Parathyroid adenoma (tissue), 2 donors: Measurements from ENCODE around the gene ALCAM.

Experiments used
- H2AFZ ChIP-seq: fragments of 300-600 bp; sonication (generic); one replicate; pipeline ENCODE4 v1.7.0; 2017; ENCODE audit warnings: antibody characterized with exemption, mild to moderate bottlenecking
- H3K27ac ChIP-seq: fragments of 300-600 bp; sonication (generic); one replicate; pipeline ENCODE4 v1.7.0; 2017
- H3K27me3 ChIP-seq: fragments of 300-600 bp; sonication (generic); one replicate; pipeline ENCODE4 v1.7.0; 2017; ENCODE audit warnings: low read length; ENCODE audit not compliant: control insufficient read depth, insufficient read depth
- H3K36me3 ChIP-seq: fragments of 300-600 bp; sonication (generic); one replicate; pipeline ENCODE4 v1.7.0; 2017; ENCODE audit warnings: low read length; ENCODE audit not compliant: control insufficient read depth, insufficient read depth
- H3K4me1 ChIP-seq: fragments of 300-600 bp; sonication (generic); one replicate; pipeline ENCODE4 v1.7.0; 2017; ENCODE audit warnings: control low read depth
- H3K4me2 ChIP-seq: fragments of 300-600 bp; sonication (generic); one replicate; pipeline ENCODE4 v1.7.0; 2017; ENCODE audit warnings: low read length
- H3K4me3 ChIP-seq: fragments of 300-600 bp; sonication (generic); one replicate; pipeline ENCODE4 v1.7.0; 2017; ENCODE audit warnings: low read depth, low read length
- H3K79me2 ChIP-seq: fragments of 300-600 bp; sonication (generic); one replicate; pipeline ENCODE4 v1.7.0; 2017; ENCODE audit warnings: control low read depth
- H3K9ac ChIP-seq: fragments of 300-600 bp; sonication (generic); one replicate; pipeline ENCODE4 v1.7.0; 2017; ENCODE audit warnings: mild to moderate bottlenecking
- H3K9me3 ChIP-seq: fragments of 300-600 bp; sonication (generic); one replicate; pipeline ENCODE4 v1.7.0; 2017; ENCODE audit warnings: low read length; ENCODE audit not compliant: control insufficient read depth
- CTCF ChIP-seq: fragments of 300-600 bp; sonication (generic); IDR thresholded peaks from one replicate; pipeline ENCODE4 v1.7.0; 2017; ENCODE audit warnings: antibody characterized with exemption, mild to moderate bottlenecking
- donor health status: primary hyperparathyroidism.

ALCAM gene

GRCh38 chr3:105359098-105359762 is 7.5 kb upstream of the ALCAM start:
- Histone ChIP-seq H3K27ac (no peak overlapping the region), H3K4me2 (no peak overlapping the region), H2AFZ (no peak overlapping the region), H3K9me3 (no peaks in the 10 kb centered on the region), H3K27me3 (no peaks in the 10 kb centered on the region), H3K4me1 (no peaks in the 10 kb centered on the region), H3K36me3 (no peaks in the 10 kb centered on the region), H3K79me2 (no peaks in the 10 kb centered on the region), H3K9ac (no peak overlapping the region), H3K4me3 (no peak overlapping the region)
- TF ChIP-seq CTCF, result no peak

- no peak for TF ChIP-seq CTCF
- no peaks in the 10 kb centered on the region for H3K4me1 ChIP-seq
- no peaks in the 10 kb centered on the region for H3K9me3 ChIP-seq
- no peak overlapping the region for H3K9ac ChIP-seq
- no peaks in the 10 kb centered on the region for H3K27me3 ChIP-seq
- H2AFZ ChIP-seq, result no peak overlapping the region
- H3K36me3 ChIP-seq, result no peaks in the 10 kb centered on the region
- H3K4me2 ChIP-seq, result no peak overlapping the region
- H3K79me2 ChIP-seq, result no peaks in the 10 kb centered on the region
- H3K27ac ChIP-seq, result no peak overlapping the region
- no peak overlapping the region for H3K4me3 ChIP-seq
These were observed 6.7 kb upstream of the ALCAM start for GRCh38 chr3:105360003-105360402.

- no peaks in the 10 kb centered on the region for H3K36me3 ChIP-seq
- no peak for TF ChIP-seq CTCF
These were observed 4.6 kb upstream of the ALCAM start for GRCh38 chr3:105362021-105362665.

GRCh38 chr3:105364128-105364527 is 2.6 kb upstream of the ALCAM start:
- no peaks in the 10 kb centered on the region for H3K36me3 ChIP-seq
- H3K27ac ChIP-seq, result no peak overlapping the region
- no peak overlapping the region for H3K4me3 ChIP-seq
- peaks cover 9% of the 10 kb centered on the region for H3K79me2 ChIP-seq
- no peak for TF ChIP-seq CTCF
- no peak overlapping the region for H3K9ac ChIP-seq
- H2AFZ ChIP-seq, result no peak overlapping the region
- H3K4me2 ChIP-seq, result no peak overlapping the region
- no peaks in the 10 kb centered on the region for H3K27me3 ChIP-seq
- no peaks in the 10 kb centered on the region for H3K4me1 ChIP-seq
- no peaks in the 10 kb centered on the region for H3K9me3 ChIP-seq

More at GRCh38 chr3:105362021-105362665, 4.6 kb upstream of the ALCAM start:
- Histone ChIP-seq H2AFZ (no peak overlapping the region), H3K27me3 (no peaks in the 10 kb centered on the region), H3K4me2 (no peak overlapping the region), H3K4me1 (no peaks in the 10 kb centered on the region), H3K4me3 (no peak overlapping the region), H3K9ac (no peak overlapping the region), H3K9me3 (no peaks in the 10 kb centered on the region), H3K79me2 (peaks cover 2% of the 10 kb centered on the region), H3K27ac (no peak overlapping the region)

GRCh38 chr3:105365081-105365390 is 1.7 kb upstream of the ALCAM start:
- H3K79me2 ChIP-seq, result peaks cover 14% of the 10 kb centered on the region
- no peak for TF ChIP-seq CTCF
- H3K4me3 ChIP-seq, result peak overlapping the region; percentile 78
- no peaks in the 10 kb centered on the region for H3K9me3 ChIP-seq
- H3K27me3 ChIP-seq, result no peaks in the 10 kb centered on the region
- H2AFZ ChIP-seq, result peak overlapping the region; percentile 94
- no peaks in the 10 kb centered on the region for H3K36me3 ChIP-seq
- peak overlapping the region; percentile 94 for H3K4me2 ChIP-seq
- H3K27ac ChIP-seq, result peak overlapping the region; percentile 74
- no peak overlapping the region for H3K9ac ChIP-seq
- no peaks in the 10 kb centered on the region for H3K4me1 ChIP-seq
